Ovary (tissue), 9 donors: ENCODE results near the gene IQSEC1. TPM values are rescaled to one million over a fixed set of nuclear protein-coding genes. Genes with fewer than 3 reads are reported as not detected.

ENCODE experiments used
- DNase-seq, 5 donors: peaks; one replicate each; pipeline ENCODE4 v3.0.0-alpha.2; 2019 to 2020
- H3K27ac ChIP-seq, 2 donors: fragments of 200-600 bp; one replicate each; pipeline versions ENCODE4 v1.5.1 to v1.8.0; 2019 to 2022
- H3K27me3 ChIP-seq: fragments of 200-600 bp; one replicate; pipeline ENCODE4 v1.8.0; 2022
- H3K36me3 ChIP-seq: fragments of 200-600 bp; sonication (generic); one replicate; pipeline ENCODE4 v1.5.1; 2019
- H3K4me1 ChIP-seq: one replicate; pipeline ENCODE4 v1.8.1; 2013; ENCODE audit warnings: mild to moderate bottlenecking, moderate library complexity; ENCODE audit not compliant: insufficient read depth
- H3K4me3 ChIP-seq: fragments of 200-600 bp; sonication (generic); one replicate; pipeline ENCODE4 v1.5.1; 2017
- H3K9me3 ChIP-seq, 2 donors: fragments of 200-600 bp in 1 of 2; sonication (generic) in 1 of 2; one replicate each; pipeline versions ENCODE4 v1.5.1 to v1.8.1; 2013 to 2019; ENCODE audit warnings: mild to moderate bottlenecking in 1 of 2, moderate library complexity in 1 of 2
- CTCF ChIP-seq, 3 donors: fragments of 450-650 bp in 2 of 3; fragments of 200-600 bp in 1 of 3; IDR thresholded peaks; one replicate each; pipeline versions ENCODE4 v1.5.1 to v1.8.0; 2016 to 2022; ENCODE audit warnings: antibody characterized with exemption in 3 of 3, mild to moderate bottlenecking in 1 of 3
- EP300 ChIP-seq: sonication (generic); formaldehyde crosslinking; IDR thresholded peaks from one replicate; pipeline ENCODE4 v1.6.1; 2017; ENCODE audit warnings: antibody characterized with exemption
- POLR2A ChIP-seq: fragments of 450-650 bp; IDR thresholded peaks from one replicate; pipeline ENCODE4 v1.6.1; 2017; ENCODE audit warnings: antibody characterized with exemption, mild to moderate bottlenecking, moderate library complexity
- WGBS, 3 donors: extraction: QIAGEN DNeasy Blood & Tissue Kit in 1 of 3; methylation state at CpG; one replicate each; pipeline versions ENCODE4 v1.1.5 to v1.1.7; 2013 to 2017; 5-methylcytosine and 5-hydroxymethylcytosine counted together
- intact Hi-C, 4 donors: fragments of 100-400 bp; cut with DNase I; formaldehyde crosslinking; loops; one replicate each; pipeline versions ENCODE4 v1.11.0 to v1.15.1; 2022 to 2023
- polyA plus RNA-seq, 2 donors: library from polyadenylated mRNA; stranded (reverse); fragments of 200-250 nt in 1 of 2; fragments of 350-450 nt in 1 of 2; fragmentation: Illumina TruSeq in 1 of 2; extraction: RNeasy Lipid Tissue Mini Kit (QIAGEN cat#74804) in 1 of 2; gene quantifications; one replicate each; pipeline ENCODE4 v1.2.3, GENCODE V29; 2013 to 2014
- total RNA-seq, 7 donors: library from RNA; depleted of rRNA in 2 of 7; stranded (reverse); fragments of >200 nt in 2 of 7; fragmentation: NEBNext Ultra II Directional in 3 of 7; extraction: Animal tissue kit (Norgen Biotek cat#: 25700) in 3 of 7; gene quantifications; one replicate each; pipeline versions ENCODE4 v1.1.0 to v1.2.4, GENCODE V29; 2016 to 2023
- donor health status: DM: no; HTN: no; CAD: no; lungs with moderate emphysema.
- donor health status: DM: no; HTN: no; CAD: no.
- donor health status: Bipolar disorder and iron deficiency.
- donor health status: DM: yes; HTN: yes; CAD: no.
- donor health status: DM: no; HTN: no; CAD: no.
- donor health status: DM: yes; HTN: yes; CAD: no.

The IQSEC1 gene
- total and polyA plus RNA-seq, 9 donors, result 20.9 to 55.4 (median 45.1) TPM

GRCh38 chr3:12941495-12942023 is 131.7 kb downstream of the IQSEC1 start:
- TF ChIP-seq EP300 (no peak), POLR2A (no peak), CTCF (IDR thresholded peaks at IDR 0.05) (no peak)
- no peak for DNase-seq
- no peaks in the 10 kb centered on the region for H3K27me3 ChIP-seq
- intact Hi-C loops, result no loop called here
- H3K27ac ChIP-seq, result no peak overlapping the region
- no peaks in the 10 kb centered on the region for H3K9me3 ChIP-seq
- H3K36me3 ChIP-seq, result no peaks in the 10 kb centered on the region
- H3K4me1 ChIP-seq, result peaks cover 25% of the 10 kb centered on the region
- WGBS, 3 donors, result 91 to 92% (median 92%) methylated on average over 22 to 26 of the region's 26 CpGs
- H3K4me3 ChIP-seq, result no peak overlapping the region

GRCh38 chr3:12940854-12941253 is 132.4 kb downstream of the IQSEC1 start:
- H3K9me3 ChIP-seq, result no peaks in the 10 kb centered on the region
- H3K27me3 ChIP-seq, result no peaks in the 10 kb centered on the region
- no peak overlapping the region for H3K27ac ChIP-seq
- peaks cover 25% of the 10 kb centered on the region for H3K4me1 ChIP-seq
- no peaks in the 10 kb centered on the region for H3K36me3 ChIP-seq
- no peak for DNase-seq
- 78 to 91% (median 86%) methylated on average over 6 of the region's 6 CpGs for WGBS, 3 donors
- intact Hi-C loops, result no loop called here
- TF ChIP-seq CTCF (IDR thresholded peaks at IDR 0.05) (no peak), EP300 (no peak), POLR2A (no peak)
- no peak overlapping the region for H3K4me3 ChIP-seq

GRCh38 chr3:12939137-12939536 is 134.1 kb downstream of the IQSEC1 start:
- Histone ChIP-seq H3K27ac (peak overlapping the region in 1 of 2 donors; percentile 44), H3K27me3 (no peaks in the 10 kb centered on the region), H3K9me3 (no peaks in the 10 kb centered on the region), H3K36me3 (no peaks in the 10 kb centered on the region), H3K4me1 (peaks cover 27% of the 10 kb centered on the region), H3K4me3 (no peak overlapping the region)
- intact Hi-C loops, result no loop called here
- 80 to 86% (median 82%) methylated on average over 10 of the region's 10 CpGs for WGBS, 3 donors
- no peak for DNase-seq
- TF ChIP-seq POLR2A (no peak), EP300 (no peak)

GRCh38 chr3:12938258-12938711 is 134.9 kb downstream of the IQSEC1 start:
- TF ChIP-seq EP300 (no peak), CTCF (IDR thresholded peaks at IDR 0.05) (no peak), POLR2A (no peak)
- no peaks in the 10 kb centered on the region for H3K27me3 ChIP-seq
- 23% methylated on average over 10 of the region's 10 CpGs for WGBS, 3 donors
- DNase-seq, result peak; percentile 41 to 61 (median 50)
- H3K9me3 ChIP-seq, result no peaks in the 10 kb centered on the region
- H3K36me3 ChIP-seq, result no peaks in the 10 kb centered on the region
- H3K27ac ChIP-seq, result peak overlapping the region; percentile 9 to 44
- intact Hi-C loops, result no loop called here
- H3K4me1 ChIP-seq, result peaks cover 29% of the 10 kb centered on the region
- no peak overlapping the region for H3K4me3 ChIP-seq
